Large intestine (tissue), 3 donors: ENCODE results near the gene WEE2. TPM values are rescaled to one million over a fixed set of nuclear protein-coding genes. Genes with fewer than 3 reads are reported as not detected.

Source experiments
- DNase-seq, 2 donors: peaks; one replicate each; pipeline versions ENCODE4 v3.0.0 to v3.0.0-alpha.2; 2013
- H3K27ac ChIP-seq: one replicate; pipeline ENCODE4 v1.5.1; 2013; ENCODE audit warnings: low read length
- H3K27me3 ChIP-seq: 2 replicates; pipeline ENCODE4 v1.6.1; 2013; ENCODE audit warnings: low read length; ENCODE audit not compliant: control insufficient read depth, insufficient read depth
- H3K36me3 ChIP-seq: 2 replicates; pipeline ENCODE4 v1.6.1; 2013; ENCODE audit warnings: low read length; ENCODE audit not compliant: control insufficient read depth, insufficient read depth
- H3K4me1 ChIP-seq: one replicate; pipeline ENCODE4 v1.6.1; 2013; ENCODE audit warnings: low read length; ENCODE audit not compliant: control insufficient read depth, insufficient read depth
- H3K4me3 ChIP-seq: one replicate; pipeline ENCODE4 v1.5.1; 2013; ENCODE audit warnings: low read length
- H3K9me3 ChIP-seq: one replicate; pipeline ENCODE4 v1.6.1; 2013; ENCODE audit warnings: mild to moderate bottlenecking, low read depth, low read length, moderate library complexity; ENCODE audit not compliant: control insufficient read depth
- WGBS: methylation state at CpG from one replicate; pipeline ENCODE4 v1.1.5; 2013; ENCODE audit warnings: low lambda C conversion rate; ENCODE audit not compliant: insufficient coverage; 5-methylcytosine and 5-hydroxymethylcytosine counted together
- polyA plus RNA-seq: library from polyadenylated mRNA; unstranded; fragments of 120-200 nt; gene quantifications from one replicate; pipeline ENCODE4 v1.2.1, GENCODE V29; 2013

Gene WEE2
- polyA plus RNA-seq, 1 donor: 5.1 TPM

- no peaks in the 10 kb centered on the region for H3K9me3 ChIP-seq
- no peak overlapping the region for H3K4me3 ChIP-seq
- WGBS: 50% methylated on average over 2 of the region's 3 CpGs
- no peaks in the 10 kb centered on the region for H3K36me3 ChIP-seq
- no peak overlapping the region for H3K27ac ChIP-seq
- DNase-seq: no peak
- peaks cover 8% of the 10 kb centered on the region for H3K4me1 ChIP-seq
- no peaks in the 10 kb centered on the region for H3K27me3 ChIP-seq
These were observed 16.6 kb upstream of the WEE2 start for GRCh38 chr7:141691540-141691939.

GRCh38 chr7:141691961-141692360, 16.2 kb upstream of the WEE2 start:
- Histone ChIP-seq H3K36me3 (no peaks in the 10 kb centered on the region), H3K4me3 (no peak overlapping the region), H3K9me3 (no peaks in the 10 kb centered on the region), H3K27ac (no peak overlapping the region), H3K27me3 (no peaks in the 10 kb centered on the region), H3K4me1 (peaks cover 8% of the 10 kb centered on the region)
- no peak for DNase-seq
- no CpG with 5 or more reads among the region's 4 CpGs for WGBS

DNA sequence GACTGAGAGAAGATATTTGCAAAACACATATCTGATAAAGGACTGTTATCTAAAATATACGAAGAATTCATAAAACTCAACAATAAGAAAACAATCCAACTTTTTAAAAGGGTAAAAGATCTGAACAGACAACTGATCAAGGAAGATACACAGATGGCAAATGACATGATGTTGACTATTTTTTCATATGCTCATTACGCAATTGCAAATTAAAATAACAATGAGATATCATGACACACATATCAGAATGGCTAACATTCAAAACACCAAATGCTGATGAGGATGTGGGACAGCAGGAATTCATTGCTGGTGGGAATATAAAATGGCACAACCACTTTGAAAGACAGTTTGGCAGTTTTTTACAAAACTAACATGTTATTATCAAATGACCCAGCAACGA, 15.1 kb upstream of the WEE2 start:
- Histone ChIP-seq H3K4me3 (no peak overlapping the region), H3K4me1 (peaks cover 8% of the 10 kb centered on the region), H3K9me3 (no peaks in the 10 kb centered on the region), H3K27ac (no peak overlapping the region), H3K36me3 (no peaks in the 10 kb centered on the region), H3K27me3 (no peaks in the 10 kb centered on the region)
- WGBS: 60% methylated on average over 1 of the region's 3 CpGs
- DNase-seq: no peak

DNA sequence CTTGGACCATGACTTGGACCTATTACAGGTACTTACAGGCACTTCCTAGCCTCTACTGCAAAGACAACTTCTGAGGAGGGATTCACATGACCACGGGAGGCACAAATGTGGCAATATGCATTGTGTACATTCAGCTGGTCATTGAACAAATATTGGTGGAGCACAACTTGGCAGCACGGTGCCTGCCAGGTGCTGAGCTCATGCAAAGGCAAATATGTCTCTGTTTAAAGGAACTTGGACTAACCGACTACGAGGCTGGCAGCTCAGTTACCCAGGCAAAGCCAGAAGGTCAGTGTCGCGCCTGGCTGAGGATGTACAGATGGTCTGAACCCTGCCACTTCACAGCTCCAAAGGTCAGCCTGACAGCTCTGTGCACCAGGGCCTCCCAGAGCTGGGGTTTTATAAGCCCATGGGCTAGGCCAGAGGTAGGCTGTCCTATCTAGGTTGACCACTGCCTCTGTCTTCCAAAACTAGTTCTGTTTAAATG, 12.3 kb upstream of the WEE2 start:
- Histone ChIP-seq H3K36me3 (no peaks in the 10 kb centered on the region), H3K4me3 (no peak overlapping the region), H3K27ac (peak overlapping the region; percentile 18), H3K4me1 (peaks cover 8% of the 10 kb centered on the region), H3K9me3 (no peaks in the 10 kb centered on the region), H3K27me3 (no peaks in the 10 kb centered on the region)
- peak in 1 of 2 donors; percentile 62 for DNase-seq
- WGBS: no CpG with 5 or more reads among the region's 6 CpGs

DNA sequence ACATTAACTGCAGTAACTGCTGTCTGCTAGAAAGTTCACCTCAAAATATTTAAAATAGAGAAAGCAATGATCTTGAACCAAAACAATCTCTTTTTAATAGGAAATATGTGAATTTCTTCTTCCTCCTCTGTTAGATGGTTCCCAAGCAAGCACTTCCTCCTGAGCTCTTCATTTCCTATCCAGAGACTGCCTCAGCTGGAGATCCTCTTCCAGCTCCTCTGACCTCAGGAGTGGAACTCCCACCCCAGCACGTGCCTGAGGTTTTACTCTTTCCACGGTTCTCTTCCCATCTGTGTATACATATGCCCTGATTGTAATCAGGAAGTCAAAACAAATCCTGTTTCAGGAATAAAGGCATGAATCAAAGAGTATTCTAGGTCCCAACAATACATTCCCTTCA, 11.8 kb upstream of the WEE2 start:
- H3K4me1 ChIP-seq: peaks cover 8% of the 10 kb centered on the region
- no peak for DNase-seq
- H3K4me3 ChIP-seq: no peak overlapping the region
- H3K9me3 ChIP-seq: no peaks in the 10 kb centered on the region
- no peaks in the 10 kb centered on the region for H3K27me3 ChIP-seq
- 0% methylated on average over 1 of the region's 2 CpGs for WGBS
- H3K27ac ChIP-seq: peak overlapping the region; percentile 18
- no peaks in the 10 kb centered on the region for H3K36me3 ChIP-seq

DNA sequence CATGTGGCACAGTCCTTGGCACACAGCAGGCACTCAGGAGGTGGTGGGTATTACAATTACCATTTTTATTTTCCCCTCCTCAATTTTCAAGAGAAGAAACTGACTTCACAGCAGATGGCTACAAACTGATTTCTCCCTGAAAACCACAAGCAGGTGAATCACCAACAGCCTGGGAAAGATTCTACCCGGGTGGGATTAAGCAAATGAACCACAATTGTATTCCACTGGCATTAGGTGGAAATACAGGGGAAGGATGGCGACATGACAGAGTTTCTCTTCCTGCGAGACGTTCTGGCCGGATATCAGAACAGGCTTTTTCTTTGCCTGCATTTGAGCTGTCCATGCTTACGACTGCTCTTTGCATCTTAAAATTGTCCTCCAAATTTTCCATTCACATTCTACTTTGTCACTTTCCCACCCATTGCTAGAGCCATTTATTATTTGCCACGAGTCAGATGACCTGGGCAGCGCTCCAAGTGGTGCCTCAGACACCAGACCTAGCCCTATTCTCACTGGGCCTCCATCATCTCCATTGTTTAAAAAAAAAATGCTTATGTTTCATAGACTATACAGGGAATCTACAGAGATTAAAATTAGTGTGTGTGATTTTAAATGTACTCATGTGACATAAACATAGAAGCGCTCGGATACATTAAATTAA, 10.8 kb upstream of the WEE2 start:
- DNase-seq: no peak
- H3K4me1 ChIP-seq: peaks cover 8% of the 10 kb centered on the region
- 100% methylated on average over 1 of the region's 10 CpGs for WGBS
- H3K27me3 ChIP-seq: no peaks in the 10 kb centered on the region
- H3K9me3 ChIP-seq: no peaks in the 10 kb centered on the region
- no peak overlapping the region for H3K27ac ChIP-seq
- H3K4me3 ChIP-seq: no peak overlapping the region
- no peaks in the 10 kb centered on the region for H3K36me3 ChIP-seq

- Histone ChIP-seq H3K27me3 (no peaks in the 10 kb centered on the region), H3K9me3 (no peaks in the 10 kb centered on the region), H3K4me3 (no peak overlapping the region), H3K4me1 (peaks cover 11% of the 10 kb centered on the region), H3K36me3 (no peaks in the 10 kb centered on the region), H3K27ac (no peak overlapping the region)
- WGBS: no CpG with 5 or more reads among the region's 1 CpG
- DNase-seq: no peak
These were observed 9.7 kb upstream of the WEE2 start for GRCh38 chr7:141698247-141699015.

DNA sequence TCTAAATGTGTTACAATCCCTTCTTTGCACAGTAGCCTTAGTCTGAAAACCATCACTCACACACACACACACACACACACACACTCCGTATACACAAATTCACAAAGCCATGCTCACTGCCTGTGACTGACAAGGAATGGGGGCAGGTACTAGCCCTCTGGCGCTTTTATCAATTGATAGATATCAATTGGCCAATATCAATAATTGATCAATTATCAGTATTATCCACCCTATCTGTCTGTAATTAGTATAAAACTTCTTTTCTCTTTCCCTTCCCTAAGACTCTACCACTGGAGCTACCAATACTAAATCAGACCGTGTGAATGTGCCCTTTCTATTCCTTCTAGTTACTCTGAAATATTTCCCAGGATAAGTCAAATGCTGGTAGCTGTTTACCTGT, 8.3 kb upstream of the WEE2 start:
- no CpG with 5 or more reads among the region's 3 CpGs for WGBS
- DNase-seq: no peak
- Histone ChIP-seq H3K9me3 (no peaks in the 10 kb centered on the region), H3K4me3 (no peak overlapping the region), H3K27me3 (no peaks in the 10 kb centered on the region), H3K27ac (no peak overlapping the region), H3K4me1 (peaks cover 20% of the 10 kb centered on the region), H3K36me3 (no peaks in the 10 kb centered on the region)

GRCh38 chr7:141700296-141700847, 7.8 kb upstream of the WEE2 start:
- Histone ChIP-seq H3K4me1 (peaks cover 25% of the 10 kb centered on the region), H3K27me3 (no peaks in the 10 kb centered on the region), H3K27ac (peak overlapping the region; percentile 41), H3K9me3 (no peaks in the 10 kb centered on the region), H3K36me3 (no peaks in the 10 kb centered on the region), H3K4me3 (peak overlapping the region; percentile 45)
- DNase-seq: no peak
- 48% methylated on average over 3 of the region's 5 CpGs for WGBS

GRCh38 chr7:141700848-141701371, 7.2 kb upstream of the WEE2 start:
- Histone ChIP-seq H3K9me3 (no peaks in the 10 kb centered on the region), H3K36me3 (no peaks in the 10 kb centered on the region), H3K27ac (peak overlapping the region; percentile 41), H3K27me3 (no peaks in the 10 kb centered on the region), H3K4me3 (peak overlapping the region; percentile 45), H3K4me1 (peaks cover 25% of the 10 kb centered on the region)
- WGBS: no CpG with 5 or more reads among the region's 20 CpGs
- DNase-seq: peak in 1 of 2 donors; percentile 33
